HG02610 (cell line): Measurements from ENCODE around the gene KIF13A.
"Not testable (repeated sequence)": the region's sequence is repeated elsewhere in the genome, so short reads cannot be mapped to it uniquely, and the experiment has no call there.

Source experiments
- ATAC-seq: cut with Tn5 transposase; IDR thresholded peaks from one replicate; pipeline ENCODE4 v1.9.1; 2021; ENCODE audit warnings: mild to moderate bottlenecking, moderate library complexity; ENCODE audit not compliant: unreplicated experiment

Gene KIF13A

GRCh38 chr6:17987447-17987696 is at the start of gene KIF13A:
TSS of gene KIF13A (minus strand) at chr6:17987635. CDS start at chr6:17987463, 172 bp downstream.
- no peak for ATAC-seq

GRCh38 chr6:18036781-18037180 is 49.3 kb upstream of the KIF13A start:
- ATAC-seq, result no peak

GRCh38 chr6:18035330-18035854 is 48.0 kb upstream of the KIF13A start:
- ATAC-seq, result no peak

- ATAC-seq, result no peak
Observed at GRCh38 chr6:18034798-18035202, 47.4 kb upstream of the KIF13A start.

- ATAC-seq, result no peak
Observed at GRCh38 chr6:18031680-18032256, 44.3 kb upstream of the KIF13A start.

- no peak for ATAC-seq
Observed at GRCh38 chr6:18031189-18031588, 43.8 kb upstream of the KIF13A start.

- no peak for ATAC-seq
Observed at GRCh38 chr6:18028332-18028731, 40.9 kb upstream of the KIF13A start.

- ATAC-seq, result no peak
Observed at GRCh38 chr6:18025596-18025995, 38.2 kb upstream of the KIF13A start.

- no peak for ATAC-seq
Observed at GRCh38 chr6:18024876-18025275, 37.4 kb upstream of the KIF13A start.

- no peak for ATAC-seq
Observed at GRCh38 chr6:18023891-18024290, 36.5 kb upstream of the KIF13A start.

GRCh38 chr6:18022398-18023231 is 35.2 kb upstream of the KIF13A start:
- no peak for ATAC-seq

GRCh38 chr6:18021166-18021850 is 33.9 kb upstream of the KIF13A start:
- ATAC-seq, result no peak

GRCh38 chr6:18020545-18020944 is 33.1 kb upstream of the KIF13A start:
- ATAC-seq, result not testable (repeated sequence)

- no peak for ATAC-seq
Observed at GRCh38 chr6:18019539-18020534, 32.4 kb upstream of the KIF13A start.

- ATAC-seq, result not testable (repeated sequence)
Observed at GRCh38 chr6:18019133-18019532, 31.7 kb upstream of the KIF13A start.

GRCh38 chr6:18016698-18017097 is 29.3 kb upstream of the KIF13A start:
- no peak for ATAC-seq

GRCh38 chr6:18016133-18016532 is 28.7 kb upstream of the KIF13A start:
- ATAC-seq, result no peak

- ATAC-seq, result no peak
Observed at GRCh38 chr6:18011287-18011686, 23.9 kb upstream of the KIF13A start.

- ATAC-seq, result not testable (repeated sequence)
Observed at GRCh38 chr6:18010540-18010939, 23.1 kb upstream of the KIF13A start.

- ATAC-seq, result no peak
Observed at GRCh38 chr6:18004256-18004985, 17.0 kb upstream of the KIF13A start.
